CD14-positive monocyte (primary cell): ENCODE data around the gene KIAA0232. TPM values are rescaled to one million over a fixed set of nuclear protein-coding genes. Genes with fewer than 3 reads are reported as not detected.

ENCODE experiments used
- DNase-seq, 3 donors: peaks; one replicate each; pipeline ENCODE4 v3.0.0-alpha.2; 2011 to 2022
- H2AFZ ChIP-seq: 2 replicates; pipeline ENCODE4 v1.6.0; 2012; ENCODE audit warnings: mild to moderate bottlenecking, low read depth, low read length, inconsistent platforms; ENCODE audit not compliant: insufficient read depth, poor library complexity, severe bottlenecking
- H3K27ac ChIP-seq, 2 donors: 1 replicate in 1 of 2; 2 replicates in 1 of 2; pipeline ENCODE4 v1.5.1; 2012 to 2013; ENCODE audit warnings: low read length in 2 of 2, control low read depth in 1 of 2, inconsistent platforms in 1 of 2, low read depth in 1 of 2, mild to moderate bottlenecking in 1 of 2
- H3K27me3 ChIP-seq, 2 donors: one replicate each; pipeline versions ENCODE4 v1.6.0 to v1.6.1; 2011 to 2013; ENCODE audit warnings: low read length in 2 of 2; ENCODE audit not compliant: control insufficient read depth in 2 of 2, insufficient read depth in 2 of 2
- H3K36me3 ChIP-seq, 2 donors: replicated peaks in 1 of 2; 1 replicate in 1 of 2; 2 replicates in 1 of 2; pipeline versions ENCODE4 v1.5.1 to v1.6.1; 2012 to 2013; ENCODE audit warnings: low read length in 2 of 2, control low read depth in 1 of 2, inconsistent platforms in 1 of 2, mild to moderate bottlenecking in 1 of 2; ENCODE audit not compliant: insufficient read depth in 2 of 2, control insufficient read depth in 1 of 2
- H3K4me1 ChIP-seq, 2 donors: 1 replicate in 1 of 2; 2 replicates in 1 of 2; pipeline versions ENCODE4 v1.5.1 to v1.6.1; 2012 to 2013; ENCODE audit warnings: low read length in 2 of 2, control low read depth in 1 of 2, inconsistent platforms in 1 of 2, mild to moderate bottlenecking in 1 of 2, moderate library complexity in 1 of 2; ENCODE audit not compliant: insufficient read depth in 2 of 2, control insufficient read depth in 1 of 2
- H3K4me2 ChIP-seq: replicated peaks from 2 replicates; pipeline ENCODE3; 2012; ENCODE audit warnings: low read length, moderate library complexity, mild to moderate bottlenecking; ENCODE audit not compliant: poor library complexity, severe bottlenecking; ENCODE audit errors: extremely low read depth
- H3K4me3 ChIP-seq, 3 experiments: fragments of 200-600 bp in 1 of 3; sonication (generic) in 1 of 3; replicated peaks in 1 of 3; 1 replicate in 2 of 3; 2 replicates in 1 of 3; pipeline ENCODE4 v1.5.1; 2011 to 2013; ENCODE audit warnings: low read length in 3 of 3, mild to moderate bottlenecking in 3 of 3, control low read depth in 2 of 3, low read depth in 2 of 3, inconsistent platforms in 1 of 3, moderate library complexity in 1 of 3
- H3K79me2 ChIP-seq: 2 replicates; pipeline ENCODE4 v1.6.0; 2012; ENCODE audit warnings: mild to moderate bottlenecking, control low read depth, inconsistent platforms, low read length, moderate library complexity; ENCODE audit not compliant: insufficient read depth
- H3K9ac ChIP-seq: 2 replicates; pipeline ENCODE4 v1.6.0; 2017; ENCODE audit warnings: low read length, mild to moderate bottlenecking; ENCODE audit not compliant: insufficient read depth, poor library complexity, severe bottlenecking
- H3K9me3 ChIP-seq, 2 donors: replicated peaks in 1 of 2; 1 replicate in 1 of 2; 2 replicates in 1 of 2; pipeline versions ENCODE4 v1.5.1 to v1.6.1; 2012 to 2013; ENCODE audit warnings: low read length in 2 of 2, control low read depth in 1 of 2; ENCODE audit not compliant: control insufficient read depth in 1 of 2, insufficient read depth in 1 of 2
- H4K20me1 ChIP-seq: 2 replicates; pipeline ENCODE4 v1.6.0; 2012; ENCODE audit warnings: mild to moderate bottlenecking, low read length, control low read depth, moderate library complexity; ENCODE audit not compliant: insufficient read depth
- H3K27ac Mint-ChIP-seq, 7 donors: one replicate each; pipeline ENCODE4 v1.8.0; 2020; ENCODE audit warnings: mild to moderate bottlenecking in 7 of 7, mixed read lengths in 7 of 7, moderate library complexity in 6 of 7, inconsistent platforms in 2 of 7
- H3K27me3 Mint-ChIP-seq, 3 donors: one replicate each; pipeline ENCODE4 v1.8.0; 2021 to 2022; ENCODE audit warnings: low read depth in 3 of 3, mild to moderate bottlenecking in 3 of 3, mixed read lengths in 3 of 3, moderate library complexity in 3 of 3, inconsistent platforms in 1 of 3
- H3K36me3 Mint-ChIP-seq, 2 donors: one replicate each; pipeline ENCODE4 v1.8.0; 2020; ENCODE audit warnings: mixed read lengths in 2 of 2, inconsistent platforms in 1 of 2, mild to moderate bottlenecking in 1 of 2
- H3K4me1 Mint-ChIP-seq: one replicate; pipeline ENCODE4 v1.8.0; 2020; ENCODE audit warnings: mild to moderate bottlenecking, mixed read lengths
- H3K4me3 Mint-ChIP-seq, 2 donors: one replicate each; pipeline ENCODE4 v1.8.0; 2020; ENCODE audit warnings: mild to moderate bottlenecking in 2 of 2, mixed read lengths in 2 of 2, moderate library complexity in 1 of 2
- H3K9me3 Mint-ChIP-seq, 7 donors: one replicate each; pipeline ENCODE4 v1.8.0; 2020 to 2022; ENCODE audit warnings: mixed read lengths in 7 of 7, mild to moderate bottlenecking in 6 of 7, moderate library complexity in 6 of 7, inconsistent platforms in 2 of 7
- CTCF ChIP-seq: fragments of 200-600 bp; IDR thresholded peaks from one replicate; pipeline ENCODE4 v1.8.0; 2022; ENCODE audit warnings: antibody characterized with exemption, mild to moderate bottlenecking
- WGBS: methylation state at CpG from one replicate; pipeline ENCODE4 v1.1.5; 2013; ENCODE audit warnings: missing lambda C conversion rate; ENCODE audit not compliant: insufficient coverage; 5-methylcytosine and 5-hydroxymethylcytosine counted together
- intact Hi-C, 2 donors: fragments of 100-400 bp; cut with micrococcal nuclease; formaldehyde crosslinking; loops; one replicate each; pipeline versions ENCODE4 v1.15.0 to v1.15.1; 2023
- polyA plus RNA-seq, 3 donors: library from polyadenylated mRNA; depleted of rRNA in 1 of 3; unstranded in 2 of 3; stranded (reverse) in 1 of 3; fragments of 300-500 nt in 2 of 3; fragments of >200 nt in 1 of 3; fragmentation: Illumina TruSeq in 2 of 3; gene quantifications; 1 replicate in 2 of 3; 2 replicates in 1 of 3; pipeline ENCODE4 v1.2.3, GENCODE V29; 2012 to 2021

Gene KIAA0232
- polyA plus RNA-seq, 3 donors, result 12.3 to 27.3 (median 20.6) TPM

- no peak overlapping the region for H3K27ac ChIP-seq
- H3K4me2 ChIP-seq, result no peak overlapping the region
- intact Hi-C loops, result no loop called here
- no peak overlapping the region for H2AFZ ChIP-seq
- H3K4me3 ChIP-seq, result no peak overlapping the region
- DNase-seq, result no peak
- H3K4me1 Mint-ChIP-seq, result no peaks in the 10 kb centered on the region
- 88% methylated on average over 3 of the region's 4 CpGs for WGBS
- peaks cover 0 to 2% (median 0%) of the 10 kb centered on the region in 3 donors for H3K27me3 Mint-ChIP-seq
- H3K27me3 ChIP-seq, result no peaks in the 10 kb centered on the region
- no peaks in the 10 kb centered on the region for H3K9me3 ChIP-seq
- H3K79me2 ChIP-seq, result peaks cover 36% of the 10 kb centered on the region
- peaks cover 57% of the 10 kb centered on the region for H4K20me1 ChIP-seq
- H3K36me3 ChIP-seq, result peaks cover 20 to 58% of the 10 kb centered on the region in 2 donors
- H3K9ac ChIP-seq, result no peak overlapping the region
- H3K4me1 ChIP-seq, result no peaks in the 10 kb centered on the region
- TF ChIP-seq CTCF, result no peak
- H3K36me3 Mint-ChIP-seq, result peaks cover 39 to 55% of the 10 kb centered on the region in 2 donors
- peak overlapping the region in 1 of 7 donors; percentile 10 for H3K27ac Mint-ChIP-seq
- peak overlapping the region in 1 of 2 donors; percentile 1 for H3K4me3 Mint-ChIP-seq
- peaks cover 0 to 6% (median 3%) of the 10 kb centered on the region in 7 donors for H3K9me3 Mint-ChIP-seq
Observed at GRCh38 chr4:6839579-6839978, 57.1 kb downstream of the KIAA0232 start.

- Mint-ChIP-seq H3K9me3 (peaks cover 0 to 5% (median 3%) of the 10 kb centered on the region in 7 donors), H3K27ac (peak overlapping the region in 1 of 7 donors; percentile 16), H3K4me1 (no peaks in the 10 kb centered on the region), H3K27me3 (peaks cover 0 to 2% (median 0%) of the 10 kb centered on the region in 3 donors), H3K36me3 (peaks cover 42 to 57% of the 10 kb centered on the region in 2 donors), H3K4me3 (no peak overlapping the region)
- peaks cover 57% of the 10 kb centered on the region for H4K20me1 ChIP-seq
- intact Hi-C loops, result no loop called here
- no peaks in the 10 kb centered on the region for H3K9me3 ChIP-seq
- no peaks in the 10 kb centered on the region for H3K27me3 ChIP-seq
- 100% methylated on average over 2 of the region's 8 CpGs for WGBS
- no peaks in the 10 kb centered on the region for H3K4me1 ChIP-seq
- TF ChIP-seq CTCF, result no peak
- H3K9ac ChIP-seq, result no peak overlapping the region
- H3K36me3 ChIP-seq, result peaks cover 21 to 58% of the 10 kb centered on the region in 2 donors
- no peak for DNase-seq
- peak overlapping the region in 1 of 2 donors; percentile 17 for H3K27ac ChIP-seq
- no peak overlapping the region for H3K4me3 ChIP-seq
- H2AFZ ChIP-seq, result no peak overlapping the region
- no peak overlapping the region for H3K4me2 ChIP-seq
- peaks cover 37% of the 10 kb centered on the region for H3K79me2 ChIP-seq
Observed at GRCh38 chr4:6840062-6840976, 57.8 kb downstream of the KIAA0232 start.
